HepG2 (cell line): ENCODE measurements around the gene TPRN. TPM values are rescaled to one million over a fixed set of nuclear protein-coding genes. Genes with fewer than 3 reads are reported as not detected.

ENCODE experiments used
- ATAD3A ChIP-seq: sonication (generic); formaldehyde crosslinking; IDR thresholded peaks from 2 replicates; pipeline ENCODE4 v1.4.0; 2020; ENCODE audit warnings: missing genetic modification reagents
- CHD4 ChIP-seq: fragments of 200-600 bp; sonication (generic); IDR thresholded peaks from 2 replicates; pipeline ENCODE4 v1.7.0; 2017; ENCODE audit warnings: mild to moderate bottlenecking, low read length, borderline replicate concordance
- FOXC1 ChIP-seq: sonication (generic); formaldehyde crosslinking; IDR thresholded peaks from 2 replicates; pipeline ENCODE4 v1.8.0; 2022; ENCODE audit warnings: mild to moderate bottlenecking, missing genetic modification reagents, borderline replicate concordance
- LBX2 ChIP-seq: sonication (generic); formaldehyde crosslinking; IDR thresholded peaks from 2 replicates; pipeline ENCODE4 v1.5.0; 2020; ENCODE audit warnings: missing genetic modification reagents, mild to moderate bottlenecking, borderline replicate concordance
- NKX3-1 ChIP-seq: sonication (generic); formaldehyde crosslinking; IDR thresholded peaks from 2 replicates; pipeline ENCODE4 v1.5.0; 2020; ENCODE audit warnings: missing genetic modification reagents
- RELA ChIP-seq: sonication (generic); formaldehyde crosslinking; IDR thresholded peaks from 2 replicates; pipeline ENCODE4 v1.4.0; 2020; ENCODE audit warnings: missing genetic modification reagents
- SNAI1 ChIP-seq: sonication (generic); formaldehyde crosslinking; IDR thresholded peaks from 2 replicates; pipeline ENCODE4 v1.5.0; 2020; ENCODE audit warnings: mild to moderate bottlenecking, missing genetic modification reagents, borderline replicate concordance
- TOE1 ChIP-seq: sonication (generic); formaldehyde crosslinking; IDR thresholded peaks from 2 replicates; pipeline ENCODE4 v1.4.0; 2020; ENCODE audit warnings: mild to moderate bottlenecking, missing genetic modification reagents
- ZBTB33 ChIP-seq: sonication (generic); formaldehyde crosslinking; IDR thresholded peaks from 2 replicates; pipeline ENCODE4 v1.4.0; 2020; ENCODE audit warnings: missing genetic modification reagents
- ZBTB39 ChIP-seq: sonication (generic); formaldehyde crosslinking; IDR thresholded peaks from 2 replicates; pipeline ENCODE4 v1.5.0; 2020; ENCODE audit warnings: missing genetic modification reagents
- ZNF30 ChIP-seq: sonication (generic); formaldehyde crosslinking; IDR thresholded peaks from 2 replicates; pipeline ENCODE4 v1.5.0; 2020; ENCODE audit warnings: mild to moderate bottlenecking, missing genetic modification reagents
- ZNF512B ChIP-seq: sonication (generic); formaldehyde crosslinking; IDR thresholded peaks from 2 replicates; pipeline ENCODE4 v1.5.1; 2020; ENCODE audit warnings: missing genetic modification reagents, mild to moderate bottlenecking, borderline replicate concordance
- ZNF782 ChIP-seq: sonication (generic); formaldehyde crosslinking; IDR thresholded peaks from 2 replicates; pipeline ENCODE4 v1.4.0; 2020; ENCODE audit warnings: missing genetic modification reagents, mild to moderate bottlenecking, borderline replicate concordance
- polyA plus RNA-seq, 8 experiments: library from polyadenylated mRNA; depleted of rRNA in 3 of 8; stranded (reverse) in 7 of 8; unstranded in 1 of 8; fragments of >200 nt; fragmentation: Illumina TruSeq in 4 of 8; extraction: Trizol in 4 of 8; gene quantifications; 2 replicates each; pipeline versions ENCODE4 v1.2.1 to v1.2.3, GENCODE V29; 2011 to 2016; ENCODE audit warnings: low read depth in 4 of 8, missing spikeins in 1 of 8, mixed read lengths in 1 of 8; ENCODE audit not compliant: insufficient read depth in 1 of 8
- total RNA-seq, 5 experiments: library from RNA; depleted of rRNA; stranded (reverse); fragments of >200 nt; fragmentation: Illumina TruSeq; extraction: Trizol; gene quantifications; 2 replicates each; pipeline ENCODE4 v1.2.3, GENCODE V29; 2016; ENCODE audit warnings: low read depth in 1 of 5
- TF ChIP-seq, protein P1 (sequence below): sonication (generic); formaldehyde crosslinking; IDR thresholded peaks from 2 replicates; pipeline ENCODE4 v1.5.0; 2020; ENCODE audit warnings: mild to moderate bottlenecking, missing genetic modification reagents, borderline replicate concordance
- TF ChIP-seq, protein P2 (sequence below): fragments of 450-650 bp; IDR thresholded peaks from 2 replicates; pipeline ENCODE4 v1.6.1; 2017; ENCODE audit warnings: mild to moderate bottlenecking

TPRN gene
- total and polyA plus RNA-seq, 2 of the 13 experiments (the other 11 are each of a cell fraction or from before 2014, with no cell fraction given) = 10.1 to 19.2 TPM

GRCh38 chr9:137227054-137227852 is 26.7 kb upstream of the TPRN start, which contains the start of gene RNF224 (continued):
- TF ChIP-seq ZNF782 (CRISPR knock-in tag) = no peak
- TF ChIP-seq, protein P1, sequence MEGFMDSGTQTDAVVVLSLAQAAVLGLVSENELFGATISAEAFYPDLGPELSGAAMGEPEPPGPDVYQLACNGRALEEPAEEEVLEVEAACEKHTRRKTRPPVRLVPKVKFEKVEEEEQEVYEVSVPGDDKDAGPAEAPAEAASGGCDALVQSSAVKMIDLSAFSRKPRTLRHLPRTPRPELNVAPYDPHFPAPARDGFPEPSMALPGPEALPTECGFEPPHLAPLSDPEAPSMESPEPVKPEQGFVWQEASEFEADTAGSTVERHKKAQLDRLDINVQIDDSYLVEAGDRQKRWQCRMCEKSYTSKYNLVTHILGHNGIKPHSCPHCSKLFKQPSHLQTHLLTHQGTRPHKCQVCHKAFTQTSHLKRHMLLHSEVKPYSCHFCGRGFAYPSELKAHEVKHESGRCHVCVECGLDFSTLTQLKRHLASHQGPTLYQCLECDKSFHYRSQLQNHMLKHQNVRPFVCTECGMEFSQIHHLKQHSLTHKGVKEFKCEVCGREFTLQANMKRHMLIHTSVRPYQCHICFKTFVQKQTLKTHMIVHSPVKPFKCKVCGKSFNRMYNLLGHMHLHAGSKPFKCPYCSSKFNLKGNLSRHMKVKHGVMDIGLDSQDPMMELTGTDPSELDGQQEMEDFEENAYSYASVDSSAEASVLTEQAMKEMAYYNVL (CRISPR knock-in tag) = no peak
- no peak for TF ChIP-seq SNAI1 (CRISPR knock-in tag)
- TF ChIP-seq FOXC1 (CRISPR knock-in tag) = no peak
- no peak for TF ChIP-seq ZNF30 (CRISPR knock-in tag)
- TF ChIP-seq, protein P2, sequence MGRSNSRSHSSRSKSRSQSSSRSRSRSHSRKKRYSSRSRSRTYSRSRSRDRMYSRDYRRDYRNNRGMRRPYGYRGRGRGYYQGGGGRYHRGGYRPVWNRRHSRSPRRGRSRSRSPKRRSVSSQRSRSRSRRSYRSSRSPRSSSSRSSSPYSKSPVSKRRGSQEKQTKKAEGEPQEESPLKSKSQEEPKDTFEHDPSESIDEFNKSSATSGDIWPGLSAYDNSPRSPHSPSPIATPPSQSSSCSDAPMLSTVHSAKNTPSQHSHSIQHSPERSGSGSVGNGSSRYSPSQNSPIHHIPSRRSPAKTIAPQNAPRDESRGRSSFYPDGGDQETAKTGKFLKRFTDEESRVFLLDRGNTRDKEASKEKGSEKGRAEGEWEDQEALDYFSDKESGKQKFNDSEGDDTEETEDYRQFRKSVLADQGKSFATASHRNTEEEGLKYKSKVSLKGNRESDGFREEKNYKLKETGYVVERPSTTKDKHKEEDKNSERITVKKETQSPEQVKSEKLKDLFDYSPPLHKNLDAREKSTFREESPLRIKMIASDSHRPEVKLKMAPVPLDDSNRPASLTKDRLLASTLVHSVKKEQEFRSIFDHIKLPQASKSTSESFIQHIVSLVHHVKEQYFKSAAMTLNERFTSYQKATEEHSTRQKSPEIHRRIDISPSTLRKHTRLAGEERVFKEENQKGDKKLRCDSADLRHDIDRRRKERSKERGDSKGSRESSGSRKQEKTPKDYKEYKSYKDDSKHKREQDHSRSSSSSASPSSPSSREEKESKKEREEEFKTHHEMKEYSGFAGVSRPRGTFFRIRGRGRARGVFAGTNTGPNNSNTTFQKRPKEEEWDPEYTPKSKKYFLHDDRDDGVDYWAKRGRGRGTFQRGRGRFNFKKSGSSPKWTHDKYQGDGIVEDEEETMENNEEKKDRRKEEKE = no peak
- no peak for TF ChIP-seq NKX3-1 (CRISPR knock-in tag)
- TF ChIP-seq ZNF512B (CRISPR knock-in tag) = no peak
- TF ChIP-seq TOE1 (CRISPR knock-in tag) = no peak
- no peak for TF ChIP-seq ATAD3A (CRISPR knock-in tag)
- 0 out of 2 replicates have a peak, but pooled peaks have one; percentile 22 for TF ChIP-seq ZBTB39 (CRISPR knock-in tag)
- no peak for TF ChIP-seq LBX2 (CRISPR knock-in tag)
- TF ChIP-seq CHD4 = no peak
- TF ChIP-seq RELA (CRISPR knock-in tag) = no peak
- TF ChIP-seq ZBTB33 (CRISPR knock-in tag) = 0 out of 2 replicates have a peak, but pooled peaks have one; percentile 6
